Amygdala (tissue), 56 donors: Measurements from ENCODE around the gene SEC22C.
A peak's percentile ranks its signal among the peaks of the same experiment; 100 is the strongest.

Experiments used
- DNase-seq, 56 donors: peaks; one replicate each; lab custom pipeline; 2025; lab: John Stamatoyannopoulos, UW

The SEC22C gene

GRCh38 chr3:42515976-42516375, 65.8 kb downstream of the SEC22C start:
- no peak for DNase-seq

- DNase-seq, result peak in 13 of 56 donors; percentile 12 to 46 (median 30)
Measured at GRCh38 chr3:42515391-42515916, 66.3 kb downstream of the SEC22C start.

GRCh38 chr3:42514876-42515275, 66.9 kb downstream of the SEC22C start:
- DNase-seq, result peak in 1 of 56 donors; percentile 16

GRCh38 chr3:42513521-42513920, 68.2 kb downstream of the SEC22C start:
- DNase-seq, result no peak

- no peak for DNase-seq
Measured at GRCh38 chr3:42513121-42513520, 68.6 kb downstream of the SEC22C start.

- DNase-seq, result no peak
Measured at GRCh38 chr3:42511736-42512135, 70.0 kb downstream of the SEC22C start.

GRCh38 chr3:42511201-42511600, 70.6 kb downstream of the SEC22C start:
- DNase-seq, result no peak

GRCh38 chr3:42510325-42510724, 71.4 kb downstream of the SEC22C start:
- no peak for DNase-seq

GRCh38 chr3:42509111-42509510, 72.7 kb downstream of the SEC22C start:
- DNase-seq, result no peak

- no peak for DNase-seq
Measured at GRCh38 chr3:42508562-42508961, 73.2 kb downstream of the SEC22C start.

GRCh38 chr3:42507761-42508335, 73.9 kb downstream of the SEC22C start:
- no peak for DNase-seq

GRCh38 chr3:42507252-42507651, 74.5 kb downstream of the SEC22C start:
- DNase-seq, result no peak

GRCh38 chr3:42505849-42506410, 75.8 kb downstream of the SEC22C start:
- no peak for DNase-seq

GRCh38 chr3:42505128-42505848, 76.5 kb downstream of the SEC22C start:
- no peak for DNase-seq

- no peak for DNase-seq
Measured at GRCh38 chr3:42504334-42505127, 77.2 kb downstream of the SEC22C start.

- no peak for DNase-seq
Measured at GRCh38 chr3:42503957-42504333, 77.8 kb downstream of the SEC22C start.

GRCh38 chr3:42503251-42503924, 78.4 kb downstream of the SEC22C start:
- DNase-seq, result no peak

GRCh38 chr3:42502429-42503250, 79.1 kb downstream of the SEC22C start, which contains the start of gene VIPR1:
Gene VIPR1, plus strand, starts transcription at chr3:42502643. Its CDS starts 93 bp downstream, at chr3:42502736.
- peak in 49 of 56 donors; percentile 14 to 85 (median 68) for DNase-seq

- peak in 26 of 56 donors; percentile 18 to 68 (median 35) for DNase-seq
Measured at GRCh38 chr3:42501681-42502428, 79.9 kb downstream of the SEC22C start.
